Measurements from ENCODE around the gene ELF4. TPM values are rescaled to one million over a fixed set of nuclear protein-coding genes. Genes with fewer than 3 reads are reported as not detected.
A peak's percentile ranks its signal among the peaks of the same experiment; 100 is the strongest.

The ELF4 gene
- total and polyA plus RNA-seq, 9 of the 15 experiments (the other 6 are each of a cell fraction or from before 2014, with no cell fraction given): 5.9 to 55.8 (median 25.2) TPM

GRCh38 chrX:130109429-130110378, 593 bp downstream of the ELF4 start (continued):
- TF ChIP-seq RBM14 (IDR thresholded peaks at IDR 0.05; ENCODE audit: borderline replicate concordance, insufficient read depth, low read depth, low read length) (no peak), NR1H2 (CRISPR knock-in tag; IDR thresholded peaks at IDR 0.05) (no peak), BMI1 (IDR thresholded peaks at IDR 0.05; ENCODE audit: low read length) (no peak), ZBTB1 (CRISPR knock-in tag; IDR thresholded peaks at IDR 0.05; ENCODE audit: borderline replicate concordance, low read depth) (no peak), MTA3 (IDR thresholded peaks at IDR 0.05; ENCODE audit: borderline replicate concordance) (no peak), ATF2 (CRISPR knock-in tag; IDR thresholded peaks at IDR 0.05) (no peak), ZNF79 (CRISPR knock-in tag; IDR thresholded peaks at IDR 0.05; ENCODE audit: low read depth) (no peak), ATF7 (IDR thresholded peaks at IDR 0.05) (0 out of 2 replicates have a peak, but pooled peaks have one; percentile 10), PHF8 (IDR thresholded peaks at IDR 0.05; ENCODE audit: borderline replicate concordance, low read length) (peak; percentile 7; the same call in 1 of the 2 replicates), REST (IDR thresholded peaks at IDR 0.05; ENCODE audit: borderline replicate concordance) (no peak), REST (CRISPR knock-in tag; IDR thresholded peaks at IDR 0.05; ENCODE audit: low read depth) (no peak), PHB (CRISPR knock-in tag; IDR thresholded peaks at IDR 0.05) (no peak), SAFB (IDR thresholded peaks at IDR 0.05; ENCODE audit: borderline replicate concordance, low read depth, low read length) (peak; percentile 29; the same call in 1 of the 2 replicates), THRB (CRISPR knock-in tag; conservative IDR thresholded peaks at IDR 0.05) (no peak), NR2C2 (CRISPR knock-in tag; IDR thresholded peaks at IDR 0.05) (no peak), NR2C2 (tag; IDR thresholded peaks at IDR 0.05) (no peak), SMAD4 (CRISPR knock-in tag; conservative IDR thresholded peaks at IDR 0.05) (no peak; the same call in 1 of the 2 replicates)

All from K562 (cell line).